NCI-H1417 treated with DMSO at 0.1 percent for 48 hours (cell line): ENCODE data around the gene ADAMTS15.

Experiments used
- DNase-seq: peaks from one replicate; lab custom pipeline; 2025; lab: John Stamatoyannopoulos, UW

The ADAMTS15 gene

DNA sequence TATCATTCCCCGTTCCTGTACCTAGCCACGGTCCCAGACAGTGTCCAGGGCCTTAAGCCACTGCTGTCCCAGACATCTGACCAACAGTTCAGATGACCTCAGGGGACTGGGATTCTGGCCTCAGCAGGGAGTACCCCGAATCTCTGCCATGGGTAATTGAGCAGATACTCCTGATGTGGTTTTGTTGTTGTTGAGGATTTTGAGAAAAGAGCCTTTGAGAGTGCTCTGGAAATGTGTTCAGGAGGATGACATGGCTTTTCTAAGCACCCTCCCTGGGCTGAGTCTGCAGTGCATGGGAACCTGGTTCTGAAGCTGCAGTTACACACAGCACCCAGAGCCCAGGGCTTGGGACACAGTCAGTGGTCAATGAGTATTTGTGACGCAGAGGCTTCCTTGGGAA is 30.4 kb downstream of the ADAMTS15 start:
- no peak for DNase-seq

DNA sequence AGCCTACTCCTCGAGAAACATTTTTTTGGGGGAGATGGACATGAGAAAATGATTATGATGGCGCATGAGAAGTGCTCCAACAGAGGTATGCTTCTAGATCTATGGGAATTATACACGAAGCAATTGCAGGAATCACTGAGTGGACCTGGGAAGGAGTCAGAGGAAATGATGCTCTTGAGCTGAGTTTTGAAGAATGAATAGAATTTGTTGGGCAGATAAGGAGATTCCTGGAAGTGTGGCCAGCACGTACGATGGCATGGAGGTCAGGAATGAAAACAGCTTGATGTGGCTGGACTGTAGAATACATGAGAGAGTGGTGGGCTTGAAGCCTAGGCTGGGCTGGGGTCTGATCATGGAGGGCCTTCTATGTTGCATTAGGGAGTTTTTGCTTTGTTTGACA is 31.7 kb downstream of the ADAMTS15 start:
- no peak for DNase-seq

DNA sequence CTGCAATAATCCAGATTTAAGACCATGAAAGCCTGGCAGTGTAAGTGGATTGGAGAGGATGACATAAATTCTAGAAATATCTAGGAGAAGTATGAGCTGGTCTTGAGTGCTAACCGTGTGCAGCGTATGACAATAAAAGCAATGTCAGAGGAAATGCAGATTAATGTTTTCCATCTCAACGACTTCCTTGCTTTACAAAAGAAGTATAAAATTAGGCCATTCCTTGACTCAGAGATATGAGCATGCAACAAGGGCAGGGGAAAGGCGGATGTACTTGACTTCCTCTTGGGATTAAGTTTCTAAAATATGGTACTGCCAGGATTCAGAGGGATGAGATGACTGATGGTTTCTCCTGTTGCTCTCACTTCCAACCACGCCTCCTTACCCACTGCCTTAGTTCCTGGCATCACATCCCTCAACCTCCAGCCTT is 32.3 kb downstream of the ADAMTS15 start:
- no peak for DNase-seq

DNA sequence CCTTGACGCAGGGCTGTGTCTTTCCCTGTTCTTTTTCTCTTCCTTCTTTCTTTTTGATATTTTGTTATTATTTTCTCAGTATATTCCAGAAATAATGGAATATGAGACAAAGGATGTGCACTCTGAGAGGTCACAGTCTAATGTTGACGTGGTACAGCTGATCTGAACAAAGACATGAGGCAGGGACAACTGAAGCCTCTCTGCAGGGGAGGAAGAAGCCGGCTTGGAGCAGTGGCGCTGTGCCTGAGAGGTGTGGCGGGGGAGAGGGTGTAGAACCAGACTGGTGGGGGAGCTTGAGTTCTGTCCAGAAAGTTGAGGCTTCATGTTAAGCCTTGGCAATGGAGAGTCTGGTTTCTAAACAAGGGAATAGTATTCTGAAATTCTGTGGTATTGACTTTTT is 34.7 kb downstream of the ADAMTS15 start:
- DNase-seq = no peak

DNA sequence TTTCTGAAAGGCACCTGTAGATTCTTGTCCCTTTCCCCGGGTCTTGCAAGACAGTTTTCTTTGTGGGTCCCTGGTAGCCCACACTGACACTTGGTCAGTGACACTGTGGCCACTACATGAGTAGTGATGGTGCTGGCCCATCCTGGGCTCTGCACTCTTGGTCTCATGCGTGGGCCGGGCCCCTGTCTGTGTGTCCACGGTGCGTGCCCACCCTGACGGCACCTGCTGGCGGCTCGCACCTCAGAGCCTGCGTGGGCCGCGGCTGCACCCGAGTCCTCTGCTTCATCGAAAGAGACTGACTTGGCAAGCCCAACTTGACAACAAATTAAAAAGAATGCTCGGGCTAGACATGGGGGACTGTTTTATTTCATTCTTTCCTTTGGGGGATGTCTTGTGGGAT is 37.5 kb downstream of the ADAMTS15 start:
- no peak for DNase-seq

DNA sequence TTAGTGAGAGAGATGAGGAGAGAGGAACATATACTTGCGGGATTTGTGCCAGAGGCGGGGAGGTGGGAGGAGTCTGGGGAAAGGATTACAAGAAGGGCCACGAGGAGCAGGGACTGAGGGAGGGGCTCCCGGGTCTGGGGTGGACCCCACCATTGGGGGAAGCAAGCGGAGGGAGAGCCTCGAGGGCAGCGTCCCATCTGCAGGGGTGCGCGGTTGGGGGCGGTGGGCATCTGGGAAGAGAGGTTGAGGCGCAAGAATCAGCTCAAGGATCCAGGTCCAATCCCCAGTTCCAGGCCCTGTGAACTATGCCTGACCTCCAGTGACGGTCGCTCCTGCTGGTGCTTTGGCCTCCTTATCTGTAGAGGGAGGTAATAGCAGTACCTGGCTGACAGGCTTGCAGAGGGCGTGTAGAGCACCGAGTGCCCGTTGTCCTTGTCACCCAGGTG is 38.0 kb downstream of the ADAMTS15 start:
- DNase-seq = no peak

DNA sequence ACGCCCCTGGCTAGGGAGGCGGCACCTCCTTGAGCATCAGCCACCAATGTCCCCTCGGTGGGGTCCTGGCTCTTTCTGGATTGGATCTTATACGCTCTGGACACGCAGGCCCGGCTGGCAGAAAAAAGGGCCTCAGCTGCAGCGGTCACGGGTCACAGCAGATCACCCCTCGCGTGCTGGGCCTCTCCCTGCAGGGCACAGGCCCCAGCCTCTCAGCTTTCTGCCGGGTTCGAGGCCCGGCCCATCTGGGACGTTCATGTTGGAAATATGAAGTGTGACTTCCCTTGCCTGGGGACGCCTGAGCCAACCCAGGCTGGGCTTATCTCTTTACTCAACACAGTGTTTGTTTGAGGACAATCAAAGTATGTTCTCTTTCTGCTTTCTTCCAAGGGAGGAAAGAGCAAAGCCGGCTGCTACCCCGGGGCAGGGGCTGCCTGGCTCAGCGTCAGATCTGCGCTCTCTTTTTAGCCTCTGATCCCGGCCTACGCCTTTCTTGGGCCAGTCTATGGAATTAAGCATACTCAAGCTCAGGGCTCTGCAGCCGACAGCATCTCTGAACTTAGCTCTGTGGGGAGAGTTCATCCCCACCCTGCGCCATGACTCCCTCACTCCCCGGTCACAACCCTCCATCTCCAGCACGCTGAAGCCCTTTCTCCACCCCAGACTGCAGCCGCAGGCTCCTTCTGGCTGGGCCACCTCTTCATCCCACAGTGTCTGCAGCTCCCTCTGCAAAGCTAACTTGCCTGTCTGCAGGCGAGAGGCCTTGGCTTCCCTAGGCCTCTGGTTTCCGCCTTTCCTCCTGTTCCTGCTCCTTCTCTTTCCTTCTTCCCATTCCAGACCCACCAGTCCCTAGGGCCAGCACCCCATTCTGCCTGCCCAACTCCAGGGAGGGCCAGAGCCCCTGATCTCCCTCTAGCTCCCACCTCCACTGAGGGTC is 38.8 kb downstream of the ADAMTS15 start:
- DNase-seq = no peak

DNA sequence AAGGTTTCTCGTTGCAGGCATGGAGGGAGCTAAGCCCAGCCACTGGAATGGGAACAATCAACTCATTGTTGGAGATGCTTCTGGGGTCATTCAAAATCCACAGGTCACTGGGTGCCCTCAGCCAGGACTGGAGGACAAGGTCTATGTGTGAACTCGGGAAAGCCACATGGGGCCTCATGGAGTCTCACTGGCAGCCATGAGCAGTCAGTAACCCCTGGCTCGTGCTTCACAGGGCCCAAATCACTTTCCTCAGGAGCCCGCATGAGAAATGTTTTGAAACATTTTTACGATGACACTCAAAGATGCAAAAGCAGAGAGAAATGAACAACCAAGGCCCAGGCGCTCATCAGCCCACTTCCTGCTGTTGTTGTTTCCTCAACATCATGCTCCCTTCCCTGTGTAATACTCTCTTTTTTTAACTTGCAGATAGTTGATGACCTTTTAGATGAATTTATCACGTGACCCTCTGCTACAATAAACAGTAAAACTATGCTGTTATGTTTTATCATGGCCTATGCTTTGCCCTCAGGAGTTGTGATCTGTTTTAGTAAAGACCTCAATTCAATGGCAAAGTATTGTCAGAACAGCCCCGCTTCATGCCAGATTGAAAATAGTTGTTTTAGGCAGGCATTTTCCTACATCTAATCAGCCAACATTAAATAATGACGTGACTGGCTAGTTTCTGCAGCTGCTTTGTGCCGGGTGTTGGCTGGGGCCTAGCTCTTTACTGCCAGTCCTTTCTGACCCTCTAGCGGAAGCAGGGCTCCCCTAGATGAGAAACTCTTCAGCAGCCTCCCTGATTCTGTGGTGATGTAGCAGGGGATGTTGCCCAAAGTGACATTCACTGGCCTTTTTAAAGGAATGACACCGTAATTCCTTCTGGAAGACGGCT is 39.7 kb downstream of the ADAMTS15 start:
- no peak for DNase-seq

DNA sequence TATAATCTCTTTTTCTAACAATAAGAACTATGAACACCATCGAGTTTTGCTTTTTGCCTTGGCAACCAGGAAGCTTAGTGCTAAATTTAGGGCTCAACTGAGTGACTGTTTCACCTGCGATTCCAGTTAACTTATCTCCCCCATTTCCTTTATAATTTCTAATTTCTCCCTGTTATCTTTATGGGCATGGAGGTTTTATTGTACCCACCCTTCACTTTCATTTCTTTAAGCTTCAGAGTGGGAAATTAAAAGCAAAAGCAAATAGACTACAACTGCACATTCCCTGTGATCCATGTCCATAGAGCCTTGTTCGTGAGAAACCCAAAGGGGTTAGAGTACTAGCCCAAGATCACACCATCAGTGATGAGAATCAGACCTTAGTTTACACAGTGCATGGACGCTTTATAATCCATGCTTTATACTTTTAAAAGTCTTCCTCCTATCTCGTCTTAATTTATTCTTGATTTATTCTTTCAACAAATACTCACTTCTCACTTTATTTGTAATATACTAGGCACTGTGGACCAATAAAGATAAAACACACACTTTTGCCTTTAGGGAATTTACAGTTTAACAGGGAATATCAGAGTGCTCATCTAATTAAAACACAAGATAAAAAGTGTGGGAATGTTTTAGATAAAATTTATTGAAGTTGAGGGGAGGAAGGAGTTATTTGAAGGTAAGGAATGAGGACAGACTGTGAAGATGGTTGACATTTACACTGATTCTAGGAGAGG is 40.6 kb downstream of the ADAMTS15 start:
- no peak for DNase-seq

DNA sequence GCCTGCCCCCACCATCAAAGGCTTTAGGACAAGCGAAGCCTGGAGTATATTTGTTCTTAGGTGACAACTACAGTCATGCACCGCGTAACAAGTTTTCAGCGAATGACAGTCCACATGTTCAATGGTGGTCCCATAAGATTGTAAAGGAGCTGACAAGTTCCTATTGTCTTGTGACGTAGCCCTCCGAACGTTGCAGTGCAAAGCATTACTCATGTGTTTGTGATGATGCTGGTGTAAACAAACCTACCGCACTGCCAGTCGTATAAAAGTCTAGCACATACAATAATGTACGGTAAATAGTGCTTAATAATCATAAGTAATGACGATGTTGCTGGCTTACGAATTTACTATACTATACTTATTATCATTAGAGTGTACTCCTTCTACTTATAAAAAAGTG is 41.3 kb downstream of the ADAMTS15 start:
- no peak for DNase-seq

DNA sequence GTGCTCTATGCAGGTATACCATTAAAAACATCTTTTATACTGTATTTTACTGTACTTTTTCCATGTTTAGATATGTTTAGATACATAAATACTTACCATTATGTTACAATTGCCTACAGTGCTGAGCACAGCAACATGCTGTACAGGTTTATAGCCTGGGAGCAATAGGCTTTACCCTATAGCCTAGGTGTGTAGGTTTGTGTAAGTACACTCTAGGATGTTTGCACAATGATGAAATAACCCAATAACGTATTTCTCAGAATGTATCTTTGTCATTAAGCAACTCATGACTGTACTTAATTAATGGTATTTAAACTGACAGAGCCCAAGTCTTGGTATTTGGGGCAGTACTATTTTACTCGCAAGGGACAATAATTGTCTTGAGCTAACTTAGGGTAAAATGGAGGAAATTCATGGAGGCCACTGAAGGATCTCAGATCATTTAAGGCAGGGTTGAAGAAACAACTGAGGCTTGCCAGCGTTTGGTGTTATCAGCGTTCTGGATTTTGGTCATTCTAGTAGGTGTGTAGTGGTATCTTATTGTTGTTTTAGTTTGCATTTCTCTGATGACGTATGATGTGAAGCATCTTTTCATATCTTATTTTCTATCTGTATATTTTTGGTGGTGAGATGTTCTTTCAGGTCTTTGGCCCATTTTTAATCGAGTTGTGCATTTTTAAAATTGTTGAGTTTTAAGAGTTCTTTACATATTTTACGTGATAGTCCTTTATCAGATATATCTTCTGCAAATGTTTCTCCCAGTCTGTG is 42.4 kb downstream of the ADAMTS15 start:
- no peak for DNase-seq

DNA sequence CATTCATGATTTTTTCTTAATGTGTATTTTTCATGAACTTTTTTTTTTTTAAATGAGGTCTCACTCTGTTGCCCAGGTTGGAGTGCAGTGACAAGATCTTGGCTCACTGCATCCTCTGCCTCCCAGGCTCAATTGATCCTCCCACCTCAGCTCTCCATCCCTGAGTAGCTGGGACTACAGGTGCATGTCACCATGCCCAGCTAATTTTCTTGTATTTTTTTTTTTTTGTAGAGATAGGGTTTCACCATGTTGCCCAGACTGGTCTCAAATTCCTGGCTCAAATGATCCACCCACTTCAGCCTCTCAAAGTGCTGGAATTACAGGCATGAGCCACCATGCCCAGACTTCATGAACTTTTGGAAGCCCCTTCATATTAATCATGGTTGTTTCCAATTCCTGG is 49.7 kb downstream of the ADAMTS15 start:
- DNase-seq = no peak

DNA sequence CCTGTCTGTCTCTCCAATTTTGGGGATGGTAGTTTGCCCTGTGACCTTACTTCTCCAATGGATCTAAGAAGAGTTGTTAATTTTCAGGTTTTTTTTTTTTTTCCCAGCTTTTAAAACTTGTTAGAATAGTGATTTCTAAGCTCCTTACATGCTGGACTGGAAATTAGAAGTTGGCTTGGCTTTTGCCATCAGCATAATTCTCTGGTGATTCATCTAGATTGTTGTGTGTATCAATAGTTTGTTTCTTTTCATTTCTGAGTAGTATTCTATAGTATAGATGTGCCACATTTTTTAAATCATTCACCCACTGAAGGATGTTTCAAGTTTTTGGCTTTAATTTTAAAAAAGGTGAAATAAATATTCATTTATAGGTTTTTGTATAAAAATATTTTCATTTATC is 51.4 kb downstream of the ADAMTS15 start:
- DNase-seq = no peak

DNA sequence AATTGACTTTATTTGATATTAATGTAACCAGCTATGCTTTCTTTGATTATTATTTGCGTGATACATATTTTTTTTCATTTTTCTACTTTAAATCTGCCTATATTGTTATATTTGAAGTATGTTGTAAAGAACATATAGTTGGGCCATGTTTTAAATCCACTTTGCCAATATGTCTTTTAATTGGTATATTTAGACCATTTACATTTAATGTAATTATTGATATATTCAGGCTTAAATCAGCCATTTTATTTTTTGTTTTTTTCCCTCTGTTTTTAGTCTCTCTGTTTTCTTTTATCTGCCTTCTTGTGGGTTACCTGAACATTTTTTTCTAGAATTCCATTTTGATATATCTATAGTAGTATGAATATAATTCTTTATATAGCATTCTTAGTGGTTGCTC is 55.9 kb downstream of the ADAMTS15 start:
- no peak for DNase-seq

DNA sequence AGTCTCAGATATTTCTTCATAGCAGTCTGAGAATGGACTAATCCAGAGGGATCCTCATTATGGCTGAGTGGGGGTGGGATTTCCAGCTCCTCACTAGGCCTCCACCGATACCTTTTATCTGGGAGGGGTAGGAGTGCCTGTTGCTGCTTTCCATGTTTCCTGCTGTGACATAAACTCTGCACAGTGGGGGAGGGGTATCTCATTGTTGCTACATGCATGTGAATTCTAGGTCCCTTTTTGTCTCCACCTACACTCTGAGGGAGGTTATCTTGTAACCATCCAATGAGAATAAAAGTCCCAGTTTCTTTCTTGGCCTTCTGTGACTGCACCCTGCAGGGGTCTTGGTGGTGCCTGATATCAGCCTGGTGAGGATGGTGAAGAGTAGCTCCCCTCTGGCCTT is 60.5 kb downstream of the ADAMTS15 start:
- no peak for DNase-seq

DNA sequence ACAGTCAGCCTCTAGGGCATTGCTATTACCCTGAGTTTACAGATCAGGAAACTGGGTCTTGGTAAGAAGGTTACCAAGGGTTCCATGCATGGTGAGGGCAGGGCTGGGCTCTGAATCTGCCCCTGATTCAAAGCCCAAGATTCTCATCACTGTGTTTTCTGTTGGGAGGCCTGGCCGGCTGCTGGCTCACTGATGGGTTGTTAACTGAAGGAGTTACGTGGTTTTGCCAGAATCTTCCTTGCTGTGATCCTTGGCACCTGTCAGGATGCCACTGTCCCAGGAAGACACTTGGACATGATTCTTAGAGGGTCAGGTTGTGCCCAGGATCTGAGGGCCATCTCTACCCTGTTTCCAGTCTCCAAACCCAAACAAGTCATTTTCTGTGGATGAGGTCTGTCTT is 61.5 kb downstream of the ADAMTS15 start:
- no peak for DNase-seq

DNA sequence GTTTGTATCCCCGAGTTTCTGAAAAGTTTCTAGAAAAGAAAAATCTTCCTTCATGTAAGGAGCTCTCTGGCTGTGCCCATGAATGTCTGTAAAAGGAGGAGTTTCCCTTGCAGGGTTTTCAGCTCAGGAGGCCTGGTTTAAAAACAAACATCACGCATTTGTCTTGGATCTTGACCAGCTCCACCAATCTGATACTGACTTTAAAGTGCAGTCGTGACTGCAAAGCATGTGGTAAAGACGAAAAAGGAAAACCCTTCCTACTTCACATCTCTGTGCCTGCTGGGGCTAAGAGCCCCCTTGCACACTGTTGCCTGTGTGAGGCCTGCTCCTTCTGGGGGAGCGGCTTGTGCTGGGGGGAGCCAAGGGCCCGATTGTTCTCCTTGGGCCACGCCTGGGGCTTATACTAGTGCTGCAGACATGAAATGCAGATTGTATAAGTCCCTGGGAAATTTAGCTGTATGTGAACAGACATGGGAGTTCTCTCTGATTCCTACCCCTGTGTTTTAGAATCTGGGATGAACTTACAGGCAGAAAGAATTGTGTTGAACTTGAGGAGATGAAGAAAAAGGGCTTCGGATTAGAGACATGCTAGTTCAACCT is 62.1 kb downstream of the ADAMTS15 start:
- no peak for DNase-seq

DNA sequence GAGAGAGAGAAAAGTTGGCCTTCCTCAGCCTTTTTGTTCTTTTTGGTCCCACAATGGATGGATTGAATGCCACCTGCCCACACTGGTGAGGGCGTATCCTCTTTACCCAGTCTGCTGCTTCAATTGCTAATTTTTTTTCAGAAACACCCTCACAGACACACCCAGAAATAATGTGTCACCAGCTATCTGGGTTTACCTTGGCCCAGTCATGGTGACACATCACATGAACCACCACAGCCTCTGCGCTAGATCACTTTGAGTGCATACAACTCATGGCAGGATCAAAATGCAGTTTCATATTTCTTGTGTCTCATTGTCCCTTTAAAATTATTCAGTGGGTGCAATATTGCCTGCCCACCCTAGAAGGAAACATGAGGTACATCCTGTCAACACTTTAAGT is 63.3 kb downstream of the ADAMTS15 start:
- DNase-seq = no peak

DNA sequence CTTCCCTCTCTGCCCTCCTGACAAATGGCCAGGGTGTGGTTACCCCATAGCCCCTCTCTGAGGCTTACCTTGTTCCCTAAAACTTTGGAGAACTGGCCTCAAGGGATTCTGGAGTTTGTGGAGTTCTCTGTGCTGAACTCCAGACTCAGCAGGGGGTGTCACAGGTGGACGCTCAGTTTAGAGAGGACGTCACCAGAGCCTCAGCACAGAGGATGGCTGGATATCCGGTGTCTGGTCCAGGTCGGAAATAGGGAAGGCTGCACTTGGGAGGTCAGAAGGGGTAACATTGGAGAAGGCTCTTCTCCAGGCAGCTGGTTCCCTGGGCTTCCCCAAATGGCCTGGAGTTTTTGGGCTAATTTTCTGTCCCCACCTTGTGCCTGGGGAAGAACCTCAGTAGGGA is 64.2 kb downstream of the ADAMTS15 start:
- DNase-seq = no peak

DNA sequence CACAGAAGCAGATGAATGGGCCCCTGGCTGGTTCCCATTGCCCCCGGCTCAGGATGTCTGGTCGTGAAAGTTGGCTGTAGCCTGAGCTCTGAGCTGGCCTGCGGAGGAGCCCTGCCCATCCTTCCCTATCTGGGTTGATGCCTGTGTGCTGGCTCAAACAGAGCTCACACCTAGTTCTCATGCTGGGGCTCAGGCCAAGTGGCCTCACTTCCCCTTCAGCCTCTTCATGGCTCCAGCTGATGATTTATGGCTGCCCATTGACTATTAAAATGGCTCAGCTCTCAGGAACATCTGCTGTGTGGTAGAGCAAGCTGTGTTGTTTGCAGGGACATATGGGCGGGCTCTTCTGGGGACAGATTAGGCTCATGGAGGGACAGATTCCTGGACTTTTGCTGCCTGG is 64.7 kb downstream of the ADAMTS15 start:
- DNase-seq = no peak

DNA sequence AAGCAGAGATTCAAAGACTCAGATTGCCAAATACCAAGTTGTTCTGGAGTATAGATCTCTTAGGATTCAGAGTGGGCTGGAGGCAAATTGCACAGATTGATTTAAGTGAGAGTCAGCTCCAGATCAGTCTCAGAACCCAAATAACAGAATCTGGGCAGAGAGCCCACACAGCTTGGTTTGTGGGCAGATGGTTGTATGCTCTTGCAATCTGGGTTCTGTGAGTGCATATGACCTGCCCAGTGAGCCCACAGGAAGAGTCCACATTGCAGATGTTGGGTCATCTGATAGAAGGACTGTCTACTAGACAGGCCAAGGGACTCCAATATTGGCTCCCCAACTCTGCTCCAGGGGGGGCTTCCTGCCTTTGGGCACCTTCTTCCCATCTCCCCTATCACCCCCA is 65.9 kb downstream of the ADAMTS15 start:
- no peak for DNase-seq
